Stimulated activated CD8-positive, alpha-beta memory T cell treated with anti-CD3 and anti-CD28 coated beads, Interleukin-12 subunit alpha, Interleukin-12 subunit beta, amount 100 ng/mL, for 24 hours (primary cell): ENCODE measurements around the gene PRKAG2.
"Not testable (repeated sequence)": the region's sequence is repeated elsewhere in the genome, so short reads cannot be mapped to it uniquely, and the experiment has no call there.

Source experiments
- DNase-seq: peaks from one replicate; pipeline ENCODE4 v3.0.0-alpha.2; 2020; ENCODE audit errors: extremely low read depth

Gene PRKAG2

DNA sequence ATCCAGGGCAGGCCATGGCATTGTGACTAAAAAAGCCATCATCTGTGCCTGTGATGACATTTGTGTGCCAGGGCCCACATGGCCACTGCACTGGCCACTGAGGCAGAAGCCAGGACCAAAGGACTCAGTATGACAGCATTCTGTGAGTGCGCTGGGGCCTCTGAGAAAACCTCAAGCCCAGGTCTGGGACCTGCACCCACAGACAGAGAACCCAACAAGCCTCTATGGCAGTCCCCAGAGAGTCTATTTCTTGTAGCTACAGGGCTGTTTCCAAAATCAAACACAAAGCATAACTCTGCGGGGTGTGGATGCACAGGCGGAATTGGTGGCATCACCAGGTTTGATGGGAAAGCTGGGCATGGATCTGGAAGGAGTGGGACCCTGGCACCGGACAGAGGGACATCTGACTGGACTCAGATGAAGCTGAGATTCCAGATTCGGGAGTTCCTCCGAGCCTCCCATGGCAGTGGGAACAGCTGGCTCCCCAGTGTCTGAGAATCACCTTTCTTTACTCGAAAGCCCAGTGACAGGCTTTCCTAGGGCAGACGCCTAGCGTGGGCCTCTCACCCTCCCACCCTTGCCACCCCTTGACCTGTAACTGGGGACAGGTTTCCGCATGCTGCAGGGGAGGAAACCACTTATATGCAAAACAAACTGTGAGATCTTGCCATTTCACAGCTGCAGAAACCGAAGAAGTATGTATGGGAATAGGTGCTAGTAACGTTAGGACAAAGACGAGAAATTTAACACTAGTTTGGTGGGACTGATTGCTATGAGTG lies 286.7 kb downstream of the PRKAG2 start:
- DNase-seq, result no peak

DNA sequence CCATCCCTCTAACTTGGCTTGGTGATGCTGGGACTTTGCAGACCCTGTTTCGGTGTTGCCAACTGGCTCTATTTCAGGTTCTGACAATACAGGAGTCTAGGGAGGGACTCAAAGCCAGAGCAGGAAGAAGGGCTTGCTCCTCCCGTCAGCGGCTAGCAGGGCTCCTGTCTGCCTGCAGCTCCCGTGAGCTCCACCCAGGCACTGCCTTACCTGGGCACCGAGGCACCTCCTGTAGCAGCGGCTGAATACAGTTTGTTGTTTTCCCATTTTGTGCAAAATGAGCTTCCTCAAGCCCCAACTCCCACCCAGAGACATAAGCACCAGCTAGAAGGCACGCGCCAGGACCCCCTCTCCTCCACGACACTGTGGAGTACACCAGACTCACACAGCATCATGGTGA lies 287.9 kb downstream of the PRKAG2 start:
- DNase-seq, result no peak

GRCh38 chr7:151586531-151587260 lies 290.2 kb downstream of the PRKAG2 start:
- no peak for DNase-seq

- no peak for DNase-seq
Measured at GRCh38 chr7:151585744-151586393, 291.0 kb downstream of the PRKAG2 start.

DNA sequence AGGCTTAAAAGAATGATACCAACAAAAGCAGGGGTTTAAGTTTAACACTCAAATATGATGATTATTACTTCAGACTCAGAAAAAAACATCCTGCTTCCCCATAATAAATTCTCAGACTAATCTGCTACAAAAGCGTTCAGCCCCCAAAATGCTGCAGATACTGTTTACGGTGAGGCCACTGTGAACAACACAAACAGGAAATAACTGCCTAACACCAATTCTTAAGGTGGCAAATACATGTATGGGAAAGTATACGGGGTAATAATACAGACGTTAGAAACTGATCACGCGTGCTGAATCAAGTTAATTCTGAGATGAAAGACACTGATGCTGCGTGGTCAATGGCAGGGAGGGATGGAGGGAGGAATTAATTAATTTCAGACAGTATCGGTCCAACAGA lies 295.2 kb downstream of the PRKAG2 start:
- no peak for DNase-seq

DNA sequence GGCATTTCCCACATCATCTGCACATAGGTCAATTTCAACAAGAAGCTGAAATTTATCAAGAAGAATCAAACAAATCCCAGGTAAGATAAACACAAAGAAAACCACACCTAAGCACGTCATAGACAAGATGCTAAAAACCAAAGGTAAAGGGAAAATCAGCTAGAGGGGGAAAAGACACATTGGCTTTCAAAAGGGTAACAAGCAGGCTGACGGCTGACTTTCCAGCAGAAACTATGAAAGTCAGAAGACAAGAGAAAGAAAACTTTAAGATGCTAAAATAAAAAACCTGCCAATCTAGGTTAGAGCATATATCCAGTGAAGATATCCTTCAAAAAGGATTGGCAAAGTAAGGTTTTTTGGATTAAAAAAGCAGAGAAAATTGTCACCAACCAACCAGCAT lies 297.3 kb downstream of the PRKAG2 start:
- no peak for DNase-seq

- DNase-seq, result no peak
Measured at GRCh38 chr7:151575410-151575809, 301.5 kb downstream of the PRKAG2 start.

GRCh38 chr7:151573046-151573445 lies 303.9 kb downstream of the PRKAG2 start:
- DNase-seq, result not testable (repeated sequence)

DNA sequence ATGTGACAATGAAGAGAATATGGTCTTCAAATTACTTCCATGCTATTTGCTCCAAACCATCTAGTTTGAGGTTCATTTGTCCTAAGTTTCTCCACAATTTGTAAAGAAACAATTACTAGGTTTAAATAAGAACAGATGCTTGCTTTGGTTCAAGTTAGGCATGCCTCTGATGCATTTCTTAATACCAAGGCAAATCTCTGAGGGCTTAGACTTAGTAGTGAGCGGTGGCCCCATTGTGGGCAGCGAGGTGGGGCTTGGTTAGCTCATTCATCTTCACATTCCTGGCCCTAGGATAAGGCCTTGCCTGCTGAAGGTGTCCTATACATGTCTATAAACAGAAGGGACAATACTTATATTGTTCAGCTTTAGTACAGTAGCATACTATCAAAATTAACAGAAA lies 304.8 kb downstream of the PRKAG2 start:
- no peak for DNase-seq

GRCh38 chr7:151571471-151571870 lies 305.4 kb downstream of the PRKAG2 start:
- DNase-seq, result no peak

GRCh38 chr7:151570366-151570915 lies 306.5 kb downstream of the PRKAG2 start:
- DNase-seq, result no peak

GRCh38 chr7:151568956-151569940 lies 307.7 kb downstream of the PRKAG2 start:
- DNase-seq, result no peak

DNA sequence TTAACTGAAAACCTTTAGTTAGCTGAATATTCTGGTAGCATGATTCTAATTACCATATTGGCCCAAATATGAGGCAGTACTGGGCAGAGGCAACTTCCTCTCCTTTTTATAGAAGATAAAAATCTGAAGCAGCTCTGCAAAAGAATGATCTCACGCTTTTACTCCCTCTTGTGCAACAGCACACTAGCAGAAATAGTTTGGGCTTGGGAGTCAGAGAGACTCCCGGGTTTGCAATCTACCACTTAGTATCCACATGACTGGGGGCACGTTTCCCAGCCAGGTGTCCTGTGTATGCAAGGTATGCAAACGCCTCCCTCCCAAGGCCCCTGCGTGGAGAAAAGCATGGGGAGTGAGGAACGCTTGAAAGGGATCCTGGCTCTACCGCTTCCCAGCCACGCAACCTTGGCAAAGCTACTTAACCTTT lies 310.0 kb downstream of the PRKAG2 start:
- no peak for DNase-seq

GRCh38 chr7:151565541-151565940 lies 311.4 kb downstream of the PRKAG2 start:
- no peak for DNase-seq

GRCh38 chr7:151560243-151560642 lies 316.7 kb downstream of the PRKAG2 start:
- no peak for DNase-seq

GRCh38 chr7:151559557-151560183 lies 317.2 kb downstream of the PRKAG2 start:
- DNase-seq, result no peak

DNA sequence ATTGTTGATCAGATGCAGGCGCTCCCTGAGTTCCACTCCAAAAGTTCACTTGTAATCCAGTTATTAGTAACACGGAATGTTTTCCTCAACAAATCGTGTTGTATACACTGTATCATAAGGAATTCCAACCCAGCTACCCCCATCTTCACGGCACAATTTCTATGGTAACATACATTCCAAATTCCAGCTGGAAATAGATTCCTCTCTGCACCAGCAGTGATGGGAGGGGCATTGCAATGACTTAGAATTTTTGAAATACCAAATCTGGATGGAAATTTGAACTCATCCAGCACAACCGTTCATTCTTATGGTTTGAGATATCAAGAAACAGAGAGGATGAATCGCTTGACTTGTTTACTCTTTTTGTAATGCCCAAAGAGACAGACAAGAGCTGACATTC lies 318.3 kb downstream of the PRKAG2 start:
- DNase-seq, result no peak

GRCh38 chr7:151556592-151556991 lies 320.3 kb downstream of the PRKAG2 start:
- no peak for DNase-seq

- DNase-seq, result no peak
Measured at GRCh38 chr7:151553356-151553755, 323.6 kb downstream of the PRKAG2 start.

DNA sequence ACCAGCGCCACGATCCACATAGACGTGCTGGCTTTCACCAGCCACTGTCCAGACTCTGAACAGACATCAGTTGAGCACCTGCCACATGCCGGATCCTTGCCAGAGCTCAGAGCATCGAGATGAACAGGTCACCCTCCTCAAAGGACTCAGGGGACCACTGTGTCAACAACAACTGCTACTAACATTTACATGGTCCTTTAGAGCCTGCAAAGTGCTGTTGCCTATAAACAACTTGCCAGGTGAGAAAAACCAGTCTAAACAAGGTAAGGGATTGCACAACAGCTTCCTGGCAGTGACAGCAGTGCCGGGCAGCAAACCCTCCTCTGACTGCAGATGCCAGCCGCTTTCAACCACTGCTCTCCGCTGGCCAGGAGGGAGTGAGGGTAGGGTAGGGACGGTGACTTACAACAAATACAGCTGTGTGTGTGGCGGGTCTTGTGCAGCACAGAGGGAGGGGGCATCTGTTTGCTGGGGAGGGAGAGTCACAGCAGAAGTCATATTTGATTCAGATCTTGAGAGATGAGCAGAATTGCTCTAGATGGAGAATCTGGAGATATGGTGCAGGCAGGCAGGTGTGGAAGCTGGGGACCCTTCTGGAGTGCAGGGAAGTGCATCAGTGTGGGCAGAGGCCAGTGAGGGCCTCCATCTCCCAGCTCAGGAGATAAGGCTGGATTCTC lies 324.4 kb downstream of the PRKAG2 start:
- DNase-seq, result no peak
